Panc1 (cell line): ENCODE measurements around the gene DNAJC24. TPM values are rescaled to one million over a fixed set of nuclear protein-coding genes. Genes with fewer than 3 reads are reported as not detected.

Source experiments
- ATAC-seq: fragments of 200-7000 bp; cut with Tn5 transposase; 2 replicates; pipeline ENCODE4 v1.9.1; 2020; ENCODE audit warnings: mild to moderate bottlenecking, moderate library complexity
- BruUV-seq: library from RNA; stranded (reverse); fragments of 400-500 nt; replicated peaks from 2 replicates; lab custom pipeline; 2021; lab: Mats Ljungman, UMichigan
- CTCF ChIA-PET: fragments of 300-600 bp; sonication (Branson Sonifier 250); formaldehyde crosslinking; loops from one replicate; lab custom pipeline; 2022; ENCODE audit warnings: antibody characterized with exemption; lab: Charles Lee
- POLR2A ChIA-PET: fragments of 300-600 bp; sonication (Branson Sonifier 250); formaldehyde crosslinking; loops from one replicate; lab custom pipeline; 2022; ENCODE audit warnings: antibody characterized with exemption; lab: Charles Lee
- DNase-seq: peaks from one replicate; pipeline ENCODE4 v3.0.0-alpha.2; 2010; ENCODE audit warnings: low read depth, low spot score
- H3K27ac ChIP-seq: 2 replicates; pipeline ENCODE4 v1.5.1; 2011; ENCODE audit warnings: mild to moderate bottlenecking, low read length, inconsistent platforms
- H3K27me3 ChIP-seq: fragments of 200-500 bp; sonication (Bioruptor generic); 2 replicates; pipeline ENCODE4 v1.6.0; 2014; ENCODE audit warnings: low read length, inconsistent platforms; ENCODE audit not compliant: control insufficient read depth, insufficient read depth
- H3K36me3 ChIP-seq: fragments of 200-500 bp; sonication (Bioruptor generic); 2 replicates; pipeline ENCODE4 v1.5.1; 2014; ENCODE audit warnings: inconsistent platforms, mild to moderate bottlenecking, low read length, moderate library complexity; ENCODE audit not compliant: control insufficient read depth, insufficient read depth
- H3K4me1 ChIP-seq: 2 replicates; pipeline ENCODE4 v1.5.1; 2011; ENCODE audit warnings: inconsistent platforms, mild to moderate bottlenecking, low read length, moderate library complexity; ENCODE audit not compliant: control insufficient read depth, insufficient read depth
- H3K4me3 ChIP-seq, 2 experiments: 2 replicates each; pipeline ENCODE4 v1.5.1; 2011 to 2012; ENCODE audit warnings: low read depth in 2 of 2, low read length in 2 of 2, mild to moderate bottlenecking in 2 of 2, inconsistent platforms in 1 of 2, moderate library complexity in 1 of 2
- H3K9me3 ChIP-seq: fragments of 200-500 bp; sonication (Bioruptor generic); 2 replicates; pipeline ENCODE4 v1.5.1; 2014; ENCODE audit warnings: low read depth, mild to moderate bottlenecking, inconsistent platforms, low read length, moderate library complexity; ENCODE audit not compliant: control insufficient read depth, insufficient read depth
- CTCF ChIP-seq: fragments of 450-650 bp; IDR thresholded peaks from 2 replicates; pipeline ENCODE4 v1.5.1; 2017; ENCODE audit warnings: mild to moderate bottlenecking
- POLR2AphosphoS5 ChIP-seq: IDR thresholded peaks from 2 replicates; pipeline ENCODE4 v1.6.1; 2012; ENCODE audit warnings: mild to moderate bottlenecking, low read depth, low read length, moderate library complexity
- REST ChIP-seq, 2 experiments: IDR thresholded peaks; 2 replicates each; pipeline ENCODE4 v1.6.1; 2011 to 2012; ENCODE audit warnings: low read depth in 2 of 2, control low read depth in 1 of 2, low read length in 1 of 2, mild to moderate bottlenecking in 1 of 2, moderate library complexity in 1 of 2; ENCODE audit not compliant: insufficient read depth in 1 of 2
- SIN3A ChIP-seq: IDR thresholded peaks from 2 replicates; pipeline ENCODE4 v1.6.1; 2012; ENCODE audit warnings: low read depth, mild to moderate bottlenecking, low read length, moderate library complexity, borderline replicate concordance; ENCODE audit not compliant: insufficient read depth
- TCF7L2 ChIP-seq: IDR thresholded peaks from 2 replicates; pipeline ENCODE4 v1.6.1; 2011; ENCODE audit warnings: mild to moderate bottlenecking, low read depth, low read length, inconsistent platforms
- in situ Hi-C: cut with HindIII; loops from 2 replicates; pipeline ENCODE4 v1.10.0; 2016; ENCODE audit warnings: low sequenced_read_pairs, low pct_unique_long_range_greater_than_20kb
- intact Hi-C: fragments of 100-400 bp; cut with micrococcal nuclease; formaldehyde crosslinking; loops from one replicate; pipeline ENCODE4 v1.10.0; 2022; ENCODE audit not compliant: unreplicated experiment
- total RNA-seq: library from RNA; stranded (reverse); gene quantifications from one replicate; pipeline ENCODE4 v1.2.1, GENCODE V29; 2021; ENCODE audit not compliant: unreplicated experiment

Gene DNAJC24
- total RNA-seq, 1 experiment from 2014 or later: 15.7 TPM

GRCh38 chr11:31464436-31464835 lies 94.8 kb downstream of the DNAJC24 start:
- TF ChIP-seq TCF7L2 (no peak), CTCF (no peak), SIN3A (no peak), POLR2AphosphoS5 (no peak), REST (IDR thresholded peaks at IDR 0.05; ENCODE audit: insufficient read depth in 1 of 2, low read depth in 2 of 2, low read length in 1 of 2) (no peak)
- in situ Hi-C loops (no loop called here), intact Hi-C loops (no loop called here)
- Histone ChIP-seq H3K4me3 (no peak overlapping the region), H3K9me3 (peaks cover 5% of the 10 kb centered on the region), H3K36me3 (no peaks in the 10 kb centered on the region), H3K27me3 (no peaks in the 10 kb centered on the region), H3K27ac (no peak overlapping the region), H3K4me1 (no peaks in the 10 kb centered on the region)
- DNase-seq (no peak), ATAC-seq (no peak)
- ChIA-PET POLR2A (no interaction called here), CTCF (no interaction called here)
- no TSS peak for BruUV-seq

- POLR2A ChIA-PET: no interaction called here
- intact Hi-C loops (no loop called here), in situ Hi-C loops (no loop called here)
- CTCF ChIA-PET: no interaction called here
- ATAC-seq: no peak
- Histone ChIP-seq H3K4me3 (no peak overlapping the region), H3K27me3 (no peaks in the 10 kb centered on the region), H3K9me3 (no peaks in the 10 kb centered on the region), H3K4me1 (no peaks in the 10 kb centered on the region), H3K27ac (no peak overlapping the region), H3K36me3 (no peaks in the 10 kb centered on the region)
- DNase-seq: no peak
- TF ChIP-seq TCF7L2 (no peak), CTCF (no peak), POLR2AphosphoS5 (no peak), REST (IDR thresholded peaks at IDR 0.05; ENCODE audit: insufficient read depth in 1 of 2, low read depth in 2 of 2, low read length in 1 of 2) (no peak), SIN3A (no peak)
- no TSS peak for BruUV-seq
Measured at GRCh38 chr11:31474083-31474482, 104.4 kb downstream of the DNAJC24 start.
